Subcutaneous abdominal adipose tissue (tissue), 5 donors: ENCODE measurements around the gene FAM204A.

Source experiments
- H3K27ac ChIP-seq: one replicate; pipeline ENCODE4 v1.7.0; 2013; ENCODE audit warnings: low read depth, mild to moderate bottlenecking, inconsistent platforms, low read length, moderate library complexity
- H3K27me3 ChIP-seq, 5 donors: one replicate each; pipeline ENCODE4 v1.7.0; 2013; ENCODE audit warnings: low read length in 5 of 5, inconsistent platforms in 1 of 5; ENCODE audit not compliant: control insufficient read depth in 5 of 5, insufficient read depth in 4 of 5
- H3K36me3 ChIP-seq, 5 donors: one replicate each; pipeline ENCODE4 v1.7.0; 2013; ENCODE audit warnings: low read length in 5 of 5; ENCODE audit not compliant: control insufficient read depth in 5 of 5, insufficient read depth in 5 of 5
- H3K4me1 ChIP-seq, 5 donors: one replicate each; pipeline ENCODE4 v1.7.0; 2013; ENCODE audit warnings: low read length in 5 of 5, mild to moderate bottlenecking in 3 of 5, moderate library complexity in 1 of 5; ENCODE audit not compliant: control insufficient read depth in 5 of 5, insufficient read depth in 5 of 5
- H3K4me3 ChIP-seq, 5 donors: one replicate each; pipeline ENCODE4 v1.7.0; 2013; ENCODE audit warnings: low read length in 5 of 5, low read depth in 1 of 5
- H3K9ac ChIP-seq, 5 donors: one replicate each; pipeline ENCODE4 v1.7.0; 2013; ENCODE audit warnings: low read length in 5 of 5, mild to moderate bottlenecking in 4 of 5, moderate library complexity in 3 of 5
- H3K9me3 ChIP-seq, 5 donors: one replicate each; pipeline ENCODE4 v1.7.0; 2013; ENCODE audit warnings: low read length in 5 of 5; ENCODE audit not compliant: control insufficient read depth in 5 of 5
- donor health status: healthy.
- donor health status: healthy.
- donor health status: healthy.
- donor health status: healthy.
- donor health status: healthy.

FAM204A gene

GRCh38 chr10:118341791-118342637 lies at the start of gene FAM204A:
TSS of gene FAM204A (minus strand) at chr10:118342324. CDS start at chr10:118336415, 5,909 bp downstream.
- Histone ChIP-seq H3K4me1 (peaks cover 2 to 44% (median 25%) of the 10 kb centered on the region in 5 donors), H3K36me3 (peaks cover 0 to 2% (median 0%) of the 10 kb centered on the region in 5 donors), H3K9ac (peak within 1 kb of the TSS; percentile 74 to 98 (median 94)), H3K9me3 (no peaks in the 10 kb centered on the region), H3K4me3 (peak within 1 kb of the TSS; percentile 88 to 100 (median 96)), H3K27me3 (no peaks in the 10 kb centered on the region), H3K27ac (peak within 1 kb of the TSS; percentile 80)

GRCh38 chr10:118383699-118384098 lies 41.6 kb upstream of the FAM204A start:
- no peak overlapping the region for H3K27ac ChIP-seq
- H3K4me3 ChIP-seq, result no peak overlapping the region
- H3K9me3 ChIP-seq, result peaks cover 0 to 6% (median 5%) of the 10 kb centered on the region in 5 donors
- no peak overlapping the region for H3K9ac ChIP-seq
- H3K27me3 ChIP-seq, result peaks cover 0 to 5% (median 2%) of the 10 kb centered on the region in 5 donors
- no peaks in the 10 kb centered on the region for H3K36me3 ChIP-seq
- H3K4me1 ChIP-seq, result no peaks in the 10 kb centered on the region

GRCh38 chr10:118383063-118383689 lies 41.1 kb upstream of the FAM204A start:
- Histone ChIP-seq H3K27ac (no peak overlapping the region), H3K27me3 (peaks cover 0 to 5% (median 2%) of the 10 kb centered on the region in 5 donors), H3K9ac (no peak overlapping the region), H3K36me3 (no peaks in the 10 kb centered on the region), H3K4me3 (no peak overlapping the region), H3K4me1 (no peaks in the 10 kb centered on the region), H3K9me3 (peaks cover 0 to under 1% (median 0%) of the 10 kb centered on the region in 5 donors)

- Histone ChIP-seq H3K9ac (no peak overlapping the region), H3K4me3 (no peak overlapping the region)
Measured at GRCh38 chr10:118374404-118374803, 32.3 kb upstream of the FAM204A start.

GRCh38 chr10:118373786-118374185 lies 31.7 kb upstream of the FAM204A start:
- no peak overlapping the region for H3K9ac ChIP-seq
- H3K27me3 ChIP-seq, result peaks cover 0 to 3% (median 0%) of the 10 kb centered on the region in 5 donors
- no peaks in the 10 kb centered on the region for H3K9me3 ChIP-seq
- no peaks in the 10 kb centered on the region for H3K4me1 ChIP-seq
- no peak overlapping the region for H3K4me3 ChIP-seq
- no peaks in the 10 kb centered on the region for H3K36me3 ChIP-seq
- no peak overlapping the region for H3K27ac ChIP-seq

More at GRCh38 chr10:118374404-118374803, 32.3 kb upstream of the FAM204A start:
- Histone ChIP-seq H3K27ac (no peak overlapping the region), H3K9me3 (no peaks in the 10 kb centered on the region), H3K4me1 (no peaks in the 10 kb centered on the region), H3K27me3 (peaks cover 0 to 3% (median 0%) of the 10 kb centered on the region in 5 donors), H3K36me3 (no peaks in the 10 kb centered on the region)

- Histone ChIP-seq H3K4me1 (no peaks in the 10 kb centered on the region), H3K9me3 (peaks cover 0 to 7% (median 3%) of the 10 kb centered on the region in 5 donors), H3K27ac (no peak overlapping the region), H3K4me3 (no peak overlapping the region), H3K27me3 (peaks cover 0 to 3% (median 0%) of the 10 kb centered on the region in 5 donors), H3K36me3 (no peaks in the 10 kb centered on the region), H3K9ac (no peak overlapping the region)
Measured at GRCh38 chr10:118370499-118370898, 28.4 kb upstream of the FAM204A start.

GRCh38 chr10:118369641-118370205 lies 27.6 kb upstream of the FAM204A start:
- Histone ChIP-seq H3K9me3 (peaks cover 0 to 14% (median 6%) of the 10 kb centered on the region in 5 donors), H3K36me3 (no peaks in the 10 kb centered on the region), H3K4me1 (no peaks in the 10 kb centered on the region)

GRCh38 chr10:118365702-118366101 lies 23.6 kb upstream of the FAM204A start:
- Histone ChIP-seq H3K27ac (no peak overlapping the region), H3K9me3 (peaks cover 0 to 18% (median 6%) of the 10 kb centered on the region in 5 donors), H3K36me3 (no peaks in the 10 kb centered on the region), H3K4me1 (no peaks in the 10 kb centered on the region), H3K4me3 (no peak overlapping the region), H3K9ac (no peak overlapping the region), H3K27me3 (peaks cover 0 to 3% (median 0%) of the 10 kb centered on the region in 5 donors)

More at GRCh38 chr10:118369641-118370205, 27.6 kb upstream of the FAM204A start:
- Histone ChIP-seq H3K27ac (no peak overlapping the region), H3K4me3 (no peak overlapping the region), H3K27me3 (peaks cover 0 to 3% (median 0%) of the 10 kb centered on the region in 5 donors), H3K9ac (no peak overlapping the region)

GRCh38 chr10:118362103-118362502 lies 20.0 kb upstream of the FAM204A start:
- Histone ChIP-seq H3K27ac (no peak overlapping the region), H3K4me3 (no peak overlapping the region), H3K9ac (no peak overlapping the region), H3K9me3 (peaks cover 0 to 17% (median 6%) of the 10 kb centered on the region in 5 donors), H3K36me3 (no peaks in the 10 kb centered on the region), H3K27me3 (no peaks in the 10 kb centered on the region), H3K4me1 (no peaks in the 10 kb centered on the region)
